Smooth muscle cell of the coronary artery (primary cell): ENCODE results near the gene GAR1. TPM values are rescaled to one million over a fixed set of nuclear protein-coding genes. Genes with fewer than 3 reads are reported as not detected.

Experiments
- total RNA-seq: library from RNA; depleted of rRNA; stranded (reverse); fragments of >200 nt; gene quantifications from 2 replicates; pipeline ENCODE4 v1.2.3, GENCODE V29; 2014; ENCODE audit warnings: low replicate concordance

GAR1 gene
- 2.2 and 2.8 TPM in 2 replicates for total RNA-seq

GRCh38 chr4:109815151-109816081 lies at the start of gene GAR1:
Gene GAR1 (plus strand): TSS chr4:109815762. CDS start chr4:109816165, 403 bp downstream.

DNA sequence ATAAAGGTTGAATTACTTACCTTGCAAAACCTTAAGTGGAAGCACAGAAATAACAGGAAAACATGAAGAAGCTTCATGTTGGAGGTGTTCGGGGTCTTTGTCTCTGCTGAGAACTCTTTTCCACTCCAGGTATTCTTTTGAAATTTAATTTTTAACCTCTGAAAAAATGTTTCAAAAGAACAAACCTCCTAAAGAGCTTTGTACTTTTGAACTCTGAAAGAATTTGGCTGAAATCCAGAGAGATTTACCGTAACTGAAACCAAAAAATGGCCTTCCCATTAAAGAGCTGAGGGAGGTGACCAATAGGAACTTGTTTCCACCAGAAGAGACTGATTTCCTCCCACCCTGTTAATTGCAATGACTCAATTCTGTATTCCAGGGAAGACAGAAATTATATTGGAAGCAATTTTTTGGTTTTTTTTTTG lies 13.7 kb upstream of the GAR1 start, which contains the start of gene CFI:
TSS of gene CFI (minus strand) at position 105 of the 425 bp plus-strand sequence. CDS start at position 77, 28 bp downstream.

GRCh38 chr4:109827672-109828071 lies 12.1 kb downstream of the GAR1 start, which contains the start of gene RRH:
Gene RRH (plus strand): TSS chr4:109827972. CDS start chr4:109828028, 56 bp downstream.

GRCh38 chr4:109847896-109848442 lies 32.4 kb downstream of the GAR1 start, which contains the start of gene LRIT3:
Gene LRIT3 (plus strand): TSS chr4:109848107. CDS start chr4:109848202, 95 bp downstream.

Other genes starting within 250 kb of the GAR1 start
- 25.2 and 31.0 TPM in 2 replicates for gene CASP6, start 112.3 kb upstream of the GAR1 start, total RNA-seq
- 64.6 and 197 TPM in 2 replicates for gene PLA2G12A, start 85.7 kb upstream of the GAR1 start, total RNA-seq
- 3.5 and 5.4 TPM in 2 replicates for gene CFI, start 13.8 kb upstream of the GAR1 start, total RNA-seq
- 0.08 TPM in 1 of 2 replicates, not detected in the other for gene RRH, start 12.2 kb downstream of the GAR1 start, total RNA-seq
- not detected in 2 replicates for gene LRIT3, start 32.3 kb downstream of the GAR1 start, total RNA-seq
- 0.08 and 0.35 TPM in 2 replicates for gene EGF, start 97.1 kb downstream of the GAR1 start, total RNA-seq